GM12878 (cell line): ENCODE measurements around the gene RNFT2. TPM values are rescaled to one million over a fixed set of nuclear protein-coding genes. Genes with fewer than 3 reads are reported as not detected.

Experiments used
- ASH2L ChIP-seq: fragments of 300-600, 200-600 bp; sonication (generic); IDR thresholded peaks from 2 replicates; pipeline ENCODE4 v1.6.1; 2017; ENCODE audit warnings: low read depth, mild to moderate bottlenecking, borderline replicate concordance
- ATF7 ChIP-seq: fragments of 450-650 bp; IDR thresholded peaks from 2 replicates; pipeline ENCODE4 v1.6.1; 2016; ENCODE audit warnings: low read depth, mild to moderate bottlenecking
- BACH1 ChIP-seq: fragments of 450-650 bp; IDR thresholded peaks from 2 replicates; pipeline ENCODE4 v1.6.1; 2017; ENCODE audit warnings: mild to moderate bottlenecking, borderline replicate concordance
- CHD2 ChIP-seq: IDR thresholded peaks from 2 replicates; pipeline ENCODE4 v1.6.1; 2011; ENCODE audit warnings: low read depth, low read length, improper control_type of control experiment, borderline replicate concordance
- DPF2 ChIP-seq: fragments of 450-650 bp; IDR thresholded peaks from 2 replicates; pipeline ENCODE4 v1.6.1; 2017; ENCODE audit warnings: mild to moderate bottlenecking
- HDAC6 ChIP-seq: fragments of 200-600 bp; sonication (generic); IDR thresholded peaks from one replicate; pipeline ENCODE4 v1.8.0; 2017; ENCODE audit warnings: antibody characterized with exemption; ENCODE audit not compliant: unreplicated experiment
- PAX5 ChIP-seq: IDR thresholded peaks from 2 replicates; pipeline ENCODE4 v1.6.1; 2011; ENCODE audit warnings: low read depth, low read length, borderline replicate concordance
- PML ChIP-seq: IDR thresholded peaks from 2 replicates; pipeline ENCODE4 v1.6.1; 2012; ENCODE audit warnings: low read length, inconsistent platforms
- POU2F2 ChIP-seq: IDR thresholded peaks from 3 replicates; pipeline ENCODE4 v1.6.1; 2011; ENCODE audit warnings: low read depth, mild to moderate bottlenecking, low read length, borderline replicate concordance
- RB1 ChIP-seq: fragments of 450-650 bp; formaldehyde crosslinking; IDR thresholded peaks from 2 replicates; pipeline ENCODE4 v1.6.1; 2017; ENCODE audit warnings: mild to moderate bottlenecking, borderline replicate concordance
- RELA ChIP-seq: fragments of 450-650 bp; IDR thresholded peaks from 2 replicates; pipeline ENCODE4 v1.8.0; 2014; ENCODE audit warnings: borderline replicate concordance; ENCODE audit not compliant: partially characterized antibody
- SMC3 ChIP-seq: IDR thresholded peaks from 2 replicates; pipeline ENCODE4 v1.6.1; 2011; ENCODE audit warnings: low read length, improper control_type of control experiment, borderline replicate concordance
- SPI1 ChIP-seq: IDR thresholded peaks from 2 replicates; pipeline ENCODE4 v1.6.1; 2011; ENCODE audit warnings: low read depth, mild to moderate bottlenecking, low read length, moderate library complexity, borderline replicate concordance; ENCODE audit not compliant: insufficient read depth
- ZBTB11 ChIP-seq: fragments of 450-650 bp; formaldehyde crosslinking; IDR thresholded peaks from 2 replicates; pipeline ENCODE4 v1.5.0; 2022; ENCODE audit warnings: mild to moderate bottlenecking, missing genetic modification characterization
- ZNF687 ChIP-seq: fragments of 450-650 bp; IDR thresholded peaks from 2 replicates; pipeline ENCODE4 v1.6.1; 2017; ENCODE audit warnings: mild to moderate bottlenecking, moderate library complexity
- polyA plus RNA-seq, 11 experiments: library from polyadenylated mRNA; depleted of rRNA in 4 of 11; unstranded in 6 of 11; stranded (reverse) in 5 of 11; fragments of >200 nt; fragmentation: Nextera tagmentation in 4 of 11; fragmentation: Illumina TruSeq in 1 of 11; extraction: Ambion mirVana in 4 of 11; extraction: Trizol in 1 of 11; gene quantifications; 1 replicate in 1 of 11; 2 replicates in 10 of 11; pipeline versions ENCODE4 v1.2.1 to v1.2.3, GENCODE V29; 2011 to 2016; ENCODE audit warnings: inconsistent platforms in 2 of 11, missing spikeins in 2 of 11, low read depth in 1 of 11
- total RNA-seq, 4 experiments: library from RNA; depleted of rRNA in 3 of 4; stranded (reverse); fragments of >200 nt in 3 of 4; fragmentation: Illumina TruSeq in 1 of 4; extraction: Trizol in 1 of 4; gene quantifications; 2 replicates each; pipeline versions ENCODE4 v1.2.1 to v1.2.3, GENCODE V29; 2013 to 2021
- TF ChIP-seq, protein P1 (sequence below): IDR thresholded peaks from 2 replicates; pipeline ENCODE4 v1.6.1; 2011; ENCODE audit warnings: borderline replicate concordance, low read depth, mild to moderate bottlenecking, moderate library complexity, mixed read lengths, low read length; ENCODE audit not compliant: insufficient read depth; ENCODE audit errors: extremely low read length
- TF ChIP-seq, protein P2 (sequence below): fragments of 450-650 bp; conservative IDR thresholded peaks from 2 replicates; pipeline ENCODE4 v1.6.1; 2017; ENCODE audit warnings: mild to moderate bottlenecking, moderate library complexity

The RNFT2 gene
- total and polyA plus RNA-seq, 10 of the 15 experiments (the other 5 are each of a cell fraction or from before 2014, with no cell fraction given): 2.5 to 17.3 (median 9.7) TPM

DNA sequence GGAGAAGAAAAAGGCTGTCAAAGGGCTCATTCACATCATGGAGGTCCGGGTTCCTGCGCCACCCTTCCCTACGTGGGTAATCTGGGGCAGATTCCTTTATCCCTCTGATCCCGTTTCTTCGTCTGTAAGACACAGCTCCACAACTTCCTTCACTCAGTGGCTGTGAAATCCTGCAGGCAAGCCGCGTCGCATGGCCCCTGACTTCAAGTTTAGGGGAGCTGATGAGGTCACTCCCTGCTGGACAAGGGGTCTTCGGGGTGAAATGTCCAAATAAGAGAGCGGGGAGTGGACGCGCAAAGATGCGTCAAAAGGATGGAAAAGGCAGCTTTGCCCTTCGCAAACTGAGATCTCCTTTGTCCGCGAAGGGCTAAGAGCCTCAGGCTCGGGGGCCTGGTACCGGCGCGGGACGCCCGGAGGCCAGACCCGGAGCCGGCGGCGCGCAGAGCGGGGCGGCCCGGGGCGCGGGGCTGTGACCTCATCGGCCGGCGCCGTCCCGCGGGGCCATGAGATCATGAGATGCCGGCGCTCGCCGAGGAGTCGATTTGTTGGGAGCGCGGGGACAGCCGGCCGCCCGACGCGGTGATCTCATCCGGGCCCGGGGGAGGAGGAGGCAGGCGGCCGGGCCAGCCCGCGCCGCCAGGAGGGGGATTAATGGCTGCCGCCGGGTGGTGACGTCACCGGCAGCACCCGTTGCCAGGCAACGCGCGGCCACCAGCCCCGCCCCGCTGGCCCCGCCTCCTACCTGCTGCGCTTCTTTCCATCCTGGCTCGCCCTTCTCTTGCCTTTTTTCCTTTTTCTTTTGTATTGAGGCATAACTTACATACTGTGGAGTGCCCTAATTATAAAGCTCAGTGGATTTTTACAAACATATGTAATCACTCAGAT lies 81.1 kb downstream of the RNFT2 start (continued):
- no peak for TF ChIP-seq HDAC6
- peak; percentile 88 for TF ChIP-seq DPF2
- peak; percentile 96 for TF ChIP-seq ATF7
- TF ChIP-seq RB1: peak; percentile 92; the same call in 1 of the 2 replicates
- TF ChIP-seq, protein P1, sequence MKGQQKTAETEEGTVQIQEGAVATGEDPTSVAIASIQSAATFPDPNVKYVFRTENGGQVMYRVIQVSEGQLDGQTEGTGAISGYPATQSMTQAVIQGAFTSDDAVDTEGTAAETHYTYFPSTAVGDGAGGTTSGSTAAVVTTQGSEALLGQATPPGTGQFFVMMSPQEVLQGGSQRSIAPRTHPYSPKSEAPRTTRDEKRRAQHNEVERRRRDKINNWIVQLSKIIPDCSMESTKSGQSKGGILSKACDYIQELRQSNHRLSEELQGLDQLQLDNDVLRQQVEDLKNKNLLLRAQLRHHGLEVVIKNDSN: no peak
- TF ChIP-seq, protein P2, sequence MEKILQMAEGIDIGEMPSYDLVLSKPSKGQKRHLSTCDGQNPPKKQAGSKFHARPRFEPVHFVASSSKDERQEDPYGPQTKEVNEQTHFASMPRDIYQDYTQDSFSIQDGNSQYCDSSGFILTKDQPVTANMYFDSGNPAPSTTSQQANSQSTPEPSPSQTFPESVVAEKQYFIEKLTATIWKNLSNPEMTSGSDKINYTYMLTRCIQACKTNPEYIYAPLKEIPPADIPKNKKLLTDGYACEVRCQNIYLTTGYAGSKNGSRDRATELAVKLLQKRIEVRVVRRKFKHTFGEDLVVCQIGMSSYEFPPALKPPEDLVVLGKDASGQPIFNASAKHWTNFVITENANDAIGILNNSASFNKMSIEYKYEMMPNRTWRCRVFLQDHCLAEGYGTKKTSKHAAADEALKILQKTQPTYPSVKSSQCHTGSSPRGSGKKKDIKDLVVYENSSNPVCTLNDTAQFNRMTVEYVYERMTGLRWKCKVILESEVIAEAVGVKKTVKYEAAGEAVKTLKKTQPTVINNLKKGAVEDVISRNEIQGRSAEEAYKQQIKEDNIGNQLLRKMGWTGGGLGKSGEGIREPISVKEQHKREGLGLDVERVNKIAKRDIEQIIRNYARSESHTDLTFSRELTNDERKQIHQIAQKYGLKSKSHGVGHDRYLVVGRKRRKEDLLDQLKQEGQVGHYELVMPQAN: peak; percentile 96
- TF ChIP-seq CHD2: 0 out of 2 replicates have a peak, but pooled peaks have one; percentile 41
- TF ChIP-seq PML: no peak
- TF ChIP-seq RELA: peak; percentile 64
- TF ChIP-seq PAX5: no peak
- peak; percentile 53; the same call in 1 of the 2 replicates for TF ChIP-seq ZNF687
- peak; percentile 27; the same call in 1 of the 2 replicates for TF ChIP-seq ASH2L
- TF ChIP-seq BACH1: peak; percentile 61; the same call in 1 of the 2 replicates
- TF ChIP-seq POU2F2: no peak
- TF ChIP-seq SPI1: no peak
- no peak for TF ChIP-seq ZBTB11
- no peak for TF ChIP-seq SMC3
